Activated CD8-positive, alpha-beta T cell treated with anti-CD3 and anti-CD28 coated beads for 36 hours (primary cell): ENCODE data around the gene CLN6. TPM values are rescaled to one million over a fixed set of nuclear protein-coding genes. Genes with fewer than 3 reads are reported as not detected.

Experiments used
- ATAC-seq: fragments of 200-7000 bp; cut with Tn5 transposase; one replicate; pipeline ENCODE4 v1.10.0; 2021; ENCODE audit warnings: mild to moderate bottlenecking, moderate library complexity
- CTCF ChIA-PET: fragments of 350-600 bp; sonication (Branson Sonifier 250); formaldehyde crosslinking; loops from one replicate; lab custom pipeline; 2021; ENCODE audit warnings: antibody characterized with exemption; lab: Charles Lee
- POLR2A ChIA-PET: fragments of 350-600 bp; sonication (Branson Sonifier 250); formaldehyde crosslinking; loops from one replicate; lab custom pipeline; 2021; ENCODE audit warnings: antibody characterized with exemption; lab: Charles Lee
- DNase-seq: peaks from one replicate; pipeline ENCODE4 v3.0.0-alpha.2; 2020
- H3K27ac Mint-ChIP-seq: one replicate; pipeline ENCODE4 v1.8.0; 2021; ENCODE audit warnings: mild to moderate bottlenecking, mixed read lengths
- H3K27me3 Mint-ChIP-seq: one replicate; pipeline ENCODE4 v1.8.0; 2021; ENCODE audit warnings: mixed read lengths
- H3K36me3 Mint-ChIP-seq: one replicate; pipeline ENCODE4 v1.8.0; 2021; ENCODE audit warnings: low read depth, mixed read lengths
- H3K4me1 Mint-ChIP-seq: one replicate; pipeline ENCODE4 v1.8.0; 2021; ENCODE audit warnings: low read depth, mixed read lengths
- H3K4me3 Mint-ChIP-seq: one replicate; pipeline ENCODE4 v1.8.0; 2021; ENCODE audit warnings: mild to moderate bottlenecking, moderate library complexity, mixed read lengths
- H3K9me3 Mint-ChIP-seq: one replicate; pipeline ENCODE4 v1.8.0; 2021; ENCODE audit warnings: mixed read lengths
- CTCF ChIP-seq: fragments of 200-600 bp; IDR thresholded peaks from one replicate; pipeline ENCODE4 v1.8.0; 2022; ENCODE audit warnings: antibody characterized with exemption, mild to moderate bottlenecking
- intact Hi-C: fragments of 100-400 bp; cut with micrococcal nuclease; formaldehyde crosslinking; loops from one replicate; pipeline ENCODE4 v1.10.0; 2022
- total RNA-seq, 2 experiments: library from RNA; stranded (reverse); gene quantifications; one replicate each; pipeline ENCODE4 v1.2.3, GENCODE V29; 2021

Gene CLN6
- total RNA-seq, 2 experiments from 2014 or later = 43.1 to 47.2 TPM

GRCh38 chr15:68258692-68259091 lies 29.2 kb upstream of the CLN6 start:
- no peak for TF ChIP-seq CTCF
- CTCF ChIA-PET = interaction anchor here (0.7 to 1.5 kb wide), 3 partner anchors 19 to 773 kb away, joined by 4 to 8 read pairs (median 4); partner anchors contain the start of gene FEM1B
- intact Hi-C loops = no loop called here
- peaks cover 5% of the 10 kb centered on the region for H3K27me3 Mint-ChIP-seq
- H3K4me3 Mint-ChIP-seq = no peak overlapping the region
- ATAC-seq (peak; percentile 95), DNase-seq (peak; percentile 63)
- H3K9me3 Mint-ChIP-seq = no peaks in the 10 kb centered on the region
- peaks cover 5% of the 10 kb centered on the region for H3K4me1 Mint-ChIP-seq
- H3K36me3 Mint-ChIP-seq = no peaks in the 10 kb centered on the region
- H3K27ac Mint-ChIP-seq = no peak overlapping the region
- POLR2A ChIA-PET = interaction anchor here (0.8 to 1.5 kb wide), 2 partner anchors 19 to 37 kb away, joined by 3 read pairs; partner anchors contain the start of gene FEM1B

GRCh38 chr15:68256675-68257450 lies 27.3 kb upstream of the CLN6 start:
- H3K36me3 Mint-ChIP-seq = no peaks in the 10 kb centered on the region
- POLR2A ChIA-PET = interaction anchor here (0.8 to 1.2 kb wide), 2 partner anchors 21 to 41 kb away, joined by 3 to 8 read pairs; partner anchors contain the start of gene FEM1B
- H3K4me3 Mint-ChIP-seq = peak overlapping the region; percentile 66
- peaks cover 1% of the 10 kb centered on the region for H3K27me3 Mint-ChIP-seq
- DNase-seq (peak; percentile 72), ATAC-seq (peak; percentile 62)
- TF ChIP-seq CTCF = no peak
- peaks cover 5% of the 10 kb centered on the region for H3K4me1 Mint-ChIP-seq
- H3K9me3 Mint-ChIP-seq = no peaks in the 10 kb centered on the region
- intact Hi-C loops = no loop called here
- CTCF ChIA-PET = interaction anchor here (0.7 to 8.4 kb wide), 3 partner anchors 9 to 50 kb away, joined by 3 to 85 read pairs (median 3); no protein-coding TSS in a partner anchor
- H3K27ac Mint-ChIP-seq = peak overlapping the region; percentile 57

GRCh38 chr15:68252925-68253534 lies 23.5 kb upstream of the CLN6 start:
- Mint-ChIP-seq H3K27me3 (peaks cover 3% of the 10 kb centered on the region), H3K4me3 (no peak overlapping the region), H3K9me3 (no peaks in the 10 kb centered on the region), H3K36me3 (no peaks in the 10 kb centered on the region), H3K4me1 (no peaks in the 10 kb centered on the region), H3K27ac (no peak overlapping the region)
- DNase-seq = peak; percentile 66
- ATAC-seq = peak; percentile 77
- intact Hi-C loops = loop anchor here (1.0 to 5.0 kb wide), 4 partner anchors 39 to 129 kb away; no protein-coding TSS in a partner anchor
- ChIA-PET POLR2A (interaction anchor here (0.9 to 1.2 kb wide), 3 partner anchors 22 to 40 kb away, joined by 3 to 4 read pairs (median 4); no protein-coding TSS in a partner anchor), CTCF (interaction anchor here (0.6 to 8.4 kb wide), 35 partner anchors 8 to 672 kb away, joined by 3 to 85 read pairs (median 6); partner anchors contain the start of genes CLN6 and FEM1B)
- TF ChIP-seq CTCF = peak; percentile 82

GRCh38 chr15:68249058-68249713 lies 19.7 kb upstream of the CLN6 start:
- ChIA-PET CTCF (interaction anchor here (1.1 to 8.4 kb wide), 3 partner anchors 27 to 301 kb away, joined by 4 to 85 read pairs (median 4); no protein-coding TSS in a partner anchor), POLR2A (no interaction called here)
- intact Hi-C loops = no loop called here
- Mint-ChIP-seq H3K27me3 (peaks cover 8% of the 10 kb centered on the region), H3K9me3 (peaks cover 4% of the 10 kb centered on the region), H3K4me3 (no peak overlapping the region), H3K36me3 (peaks cover 3% of the 10 kb centered on the region), H3K4me1 (no peaks in the 10 kb centered on the region), H3K27ac (no peak overlapping the region)
- ATAC-seq (no peak), DNase-seq (no peak)
- TF ChIP-seq CTCF = no peak
